Left ventricle myocardium inferior (tissue), 1 donor: ENCODE measurements around the gene TRIO. TPM values are rescaled to one million over a fixed set of nuclear protein-coding genes. Genes with fewer than 3 reads are reported as not detected.

Experiments
- DNase-seq: peaks from one replicate; pipeline ENCODE4 v3.0.0-alpha.2; 2020
- H3K27ac ChIP-seq: fragments of 200-600 bp; replicated peaks from 2 replicates; pipeline ENCODE4 v1.8.0; 2021
- H3K27me3 ChIP-seq: fragments of 200-600 bp; 2 replicates; pipeline ENCODE4 v1.8.0; 2021; ENCODE audit warnings: low read depth
- H3K36me3 ChIP-seq: fragments of 200-600 bp; 2 replicates; pipeline ENCODE4 v1.8.0; 2021
- H3K4me1 ChIP-seq: fragments of 200-600 bp; 2 replicates; pipeline ENCODE4 v1.8.0; 2021
- H3K4me3 ChIP-seq: fragments of 200-600 bp; 2 replicates; pipeline ENCODE4 v1.8.0; 2021; ENCODE audit warnings: mild to moderate bottlenecking, moderate library complexity
- H3K9me3 ChIP-seq: fragments of 200-600 bp; replicated peaks from 2 replicates; pipeline ENCODE4 v1.8.0; 2021
- intact Hi-C: fragments of 100-400 bp; cut with micrococcal nuclease; formaldehyde crosslinking; loops from one replicate; pipeline ENCODE4 v1.11.0; 2022
- total RNA-seq: library from RNA; stranded (reverse); fragmentation: NEBNext Ultra II Directional; extraction: Animal tissue kit (Norgen Biotek cat#: 25700); gene quantifications from one replicate; pipeline ENCODE4 v1.2.1, GENCODE V29; 2021
- TF ChIP-seq, protein P1 (sequence below): fragments of 200-600 bp; IDR thresholded peaks from 2 replicates; pipeline ENCODE4 v1.8.0; 2021; ENCODE audit warnings: antibody characterized with exemption, mild to moderate bottlenecking, borderline replicate concordance
- donor health status: DM: no; HTN: yes; CAD: no; lungs with severe emphysema.

Gene TRIO
- total RNA-seq, 1 donor from 2014 or later, result 52.8 TPM

- Histone ChIP-seq H3K4me1 (peaks cover 56% of the 10 kb centered on the region), H3K36me3 (peaks cover 29% of the 10 kb centered on the region)
- intact Hi-C loops, result no loop called here
These were observed 156.5 kb downstream of the TRIO start for GRCh38 chr5:14299666-14300065.

GRCh38 chr5:14301186-14301585 lies 158.0 kb downstream of the TRIO start:
- Histone ChIP-seq H3K36me3 (peaks cover 42% of the 10 kb centered on the region), H3K27ac (no peak overlapping the region), H3K4me1 (peaks cover 57% of the 10 kb centered on the region), H3K4me3 (no peak overlapping the region), H3K9me3 (no peaks in the 10 kb centered on the region), H3K27me3 (no peaks in the 10 kb centered on the region)
- DNase-seq, result no peak
- intact Hi-C loops, result no loop called here
- TF ChIP-seq, protein P1, sequence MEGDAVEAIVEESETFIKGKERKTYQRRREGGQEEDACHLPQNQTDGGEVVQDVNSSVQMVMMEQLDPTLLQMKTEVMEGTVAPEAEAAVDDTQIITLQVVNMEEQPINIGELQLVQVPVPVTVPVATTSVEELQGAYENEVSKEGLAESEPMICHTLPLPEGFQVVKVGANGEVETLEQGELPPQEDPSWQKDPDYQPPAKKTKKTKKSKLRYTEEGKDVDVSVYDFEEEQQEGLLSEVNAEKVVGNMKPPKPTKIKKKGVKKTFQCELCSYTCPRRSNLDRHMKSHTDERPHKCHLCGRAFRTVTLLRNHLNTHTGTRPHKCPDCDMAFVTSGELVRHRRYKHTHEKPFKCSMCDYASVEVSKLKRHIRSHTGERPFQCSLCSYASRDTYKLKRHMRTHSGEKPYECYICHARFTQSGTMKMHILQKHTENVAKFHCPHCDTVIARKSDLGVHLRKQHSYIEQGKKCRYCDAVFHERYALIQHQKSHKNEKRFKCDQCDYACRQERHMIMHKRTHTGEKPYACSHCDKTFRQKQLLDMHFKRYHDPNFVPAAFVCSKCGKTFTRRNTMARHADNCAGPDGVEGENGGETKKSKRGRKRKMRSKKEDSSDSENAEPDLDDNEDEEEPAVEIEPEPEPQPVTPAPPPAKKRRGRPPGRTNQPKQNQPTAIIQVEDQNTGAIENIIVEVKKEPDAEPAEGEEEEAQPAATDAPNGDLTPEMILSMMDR, result no peak

More at GRCh38 chr5:14299666-14300065, 156.5 kb downstream of the TRIO start:
- Histone ChIP-seq H3K27me3 (no peaks in the 10 kb centered on the region), H3K4me3 (no peak overlapping the region), H3K9me3 (no peaks in the 10 kb centered on the region), H3K27ac (no peak overlapping the region)
- no peak for DNase-seq
- TF ChIP-seq, protein P1, result no peak

- H3K9me3 ChIP-seq, result no peaks in the 10 kb centered on the region
- no peak overlapping the region for H3K27ac ChIP-seq
- no peaks in the 10 kb centered on the region for H3K27me3 ChIP-seq
- TF ChIP-seq, protein P1, result no peak
- H3K4me3 ChIP-seq, result no peak overlapping the region
- H3K4me1 ChIP-seq, result peaks cover 56% of the 10 kb centered on the region
- no peak for DNase-seq
- H3K36me3 ChIP-seq, result peaks cover 44% of the 10 kb centered on the region
- intact Hi-C loops, result no loop called here
These were observed 159.2 kb downstream of the TRIO start for GRCh38 chr5:14302330-14302729.

GRCh38 chr5:14305045-14305444 lies 161.9 kb downstream of the TRIO start:
- TF ChIP-seq, protein P1, result no peak
- Histone ChIP-seq H3K4me3 (no peak overlapping the region), H3K36me3 (peaks cover 35% of the 10 kb centered on the region), H3K9me3 (no peaks in the 10 kb centered on the region), H3K27ac (peak overlapping the region; percentile 37), H3K27me3 (no peaks in the 10 kb centered on the region), H3K4me1 (peaks cover 39% of the 10 kb centered on the region)
- DNase-seq, result peak; percentile 49
- intact Hi-C loops, result no loop called here

DNA sequence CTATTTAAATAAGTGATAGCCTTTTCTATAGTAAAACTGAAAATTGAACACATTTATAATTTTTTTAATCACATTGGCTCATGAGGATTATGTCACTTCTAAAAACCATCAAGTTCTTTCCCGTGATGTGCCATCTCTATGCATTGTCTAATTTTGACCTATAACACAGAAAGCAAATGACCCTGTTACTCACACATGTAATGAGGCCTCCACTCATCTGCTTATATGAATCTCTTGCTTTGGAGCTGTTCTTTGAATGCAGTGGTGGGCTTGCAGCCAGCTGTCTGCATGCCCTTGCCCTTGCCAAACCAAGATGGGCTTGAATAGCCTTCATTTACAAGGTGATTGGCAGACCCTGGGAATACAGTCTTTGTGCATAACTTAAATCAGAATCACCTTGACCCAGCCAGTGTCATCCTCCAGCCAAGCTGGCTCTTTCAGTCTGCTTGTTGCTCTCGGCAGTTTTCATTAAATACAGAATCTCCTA lies 163.2 kb downstream of the TRIO start:
- no peak overlapping the region for H3K4me3 ChIP-seq
- no peak for DNase-seq
- TF ChIP-seq, protein P1, result no peak
- no peak overlapping the region for H3K27ac ChIP-seq
- H3K27me3 ChIP-seq, result no peaks in the 10 kb centered on the region
- intact Hi-C loops, result no loop called here
- H3K9me3 ChIP-seq, result no peaks in the 10 kb centered on the region
- peaks cover 49% of the 10 kb centered on the region for H3K36me3 ChIP-seq
- H3K4me1 ChIP-seq, result peaks cover 43% of the 10 kb centered on the region
